ENCODE data around the gene WRAP53.

Gene WRAP53

DNA sequence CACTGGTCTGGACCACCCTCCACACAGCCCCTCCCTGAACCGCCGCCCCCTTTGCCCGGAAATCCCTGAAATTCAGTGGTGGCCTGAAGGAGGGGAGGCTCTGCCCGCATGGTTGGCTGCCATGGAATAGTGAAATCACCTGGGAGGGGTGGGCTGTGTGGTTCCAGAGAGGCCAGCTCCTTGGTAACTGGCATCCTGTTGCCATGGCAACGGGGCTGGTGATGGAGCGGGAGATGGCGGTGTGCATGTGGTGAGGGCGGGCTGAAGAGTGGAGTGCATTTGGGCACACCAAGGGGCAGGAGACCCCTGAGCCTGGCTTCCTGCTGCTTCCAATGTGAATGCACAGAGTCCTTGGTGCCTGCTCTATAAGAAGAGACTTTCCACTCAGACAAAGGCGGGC lies 19.2 kb downstream of the WRAP53 start:
- ATAC-seq: no peak
- TF ChIP-seq PPARA (CRISPR knock-in tag; IDR thresholded peaks at IDR 0.05; ENCODE audit: borderline replicate concordance): no peak
- no peak for TF ChIP-seq ZC3H10 (CRISPR knock-in tag; IDR thresholded peaks at IDR 0.05)
- TF ChIP-seq ESRRG (CRISPR knock-in tag; IDR thresholded peaks at IDR 0.05): no peak
- TF ChIP-seq ZFP3 (CRISPR knock-in tag; IDR thresholded peaks at IDR 0.05): no peak
- no peak for TF ChIP-seq OSR1 (CRISPR knock-in tag; IDR thresholded peaks at IDR 0.05)
- TF ChIP-seq, protein P1, sequence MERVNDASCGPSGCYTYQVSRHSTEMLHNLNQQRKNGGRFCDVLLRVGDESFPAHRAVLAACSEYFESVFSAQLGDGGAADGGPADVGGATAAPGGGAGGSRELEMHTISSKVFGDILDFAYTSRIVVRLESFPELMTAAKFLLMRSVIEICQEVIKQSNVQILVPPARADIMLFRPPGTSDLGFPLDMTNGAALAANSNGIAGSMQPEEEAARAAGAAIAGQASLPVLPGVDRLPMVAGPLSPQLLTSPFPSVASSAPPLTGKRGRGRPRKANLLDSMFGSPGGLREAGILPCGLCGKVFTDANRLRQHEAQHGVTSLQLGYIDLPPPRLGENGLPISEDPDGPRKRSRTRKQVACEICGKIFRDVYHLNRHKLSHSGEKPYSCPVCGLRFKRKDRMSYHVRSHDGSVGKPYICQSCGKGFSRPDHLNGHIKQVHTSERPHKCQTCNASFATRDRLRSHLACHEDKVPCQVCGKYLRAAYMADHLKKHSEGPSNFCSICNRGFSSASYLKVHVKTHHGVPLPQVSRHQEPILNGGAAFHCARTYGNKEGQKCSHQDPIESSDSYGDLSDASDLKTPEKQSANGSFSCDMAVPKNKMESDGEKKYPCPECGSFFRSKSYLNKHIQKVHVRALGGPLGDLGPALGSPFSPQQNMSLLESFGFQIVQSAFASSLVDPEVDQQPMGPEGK (CRISPR knock-in tag; IDR thresholded peaks at IDR 0.05; ENCODE audit: borderline replicate concordance): no peak
- TF ChIP-seq, protein P2, sequence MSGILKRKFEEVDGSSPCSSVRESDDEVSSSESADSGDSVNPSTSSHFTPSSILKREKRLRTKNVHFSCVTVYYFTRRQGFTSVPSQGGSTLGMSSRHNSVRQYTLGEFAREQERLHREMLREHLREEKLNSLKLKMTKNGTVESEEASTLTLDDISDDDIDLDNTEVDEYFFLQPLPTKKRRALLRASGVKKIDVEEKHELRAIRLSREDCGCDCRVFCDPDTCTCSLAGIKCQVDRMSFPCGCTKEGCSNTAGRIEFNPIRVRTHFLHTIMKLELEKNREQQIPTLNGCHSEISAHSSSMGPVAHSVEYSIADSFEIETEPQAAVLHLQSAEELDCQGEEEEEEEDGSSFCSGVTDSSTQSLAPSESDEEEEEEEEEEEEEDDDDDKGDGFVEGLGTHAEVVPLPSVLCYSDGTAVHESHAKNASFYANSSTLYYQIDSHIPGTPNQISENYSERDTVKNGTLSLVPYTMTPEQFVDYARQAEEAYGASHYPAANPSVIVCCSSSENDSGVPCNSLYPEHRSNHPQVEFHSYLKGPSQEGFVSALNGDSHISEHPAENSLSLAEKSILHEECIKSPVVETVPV (CRISPR knock-in tag; IDR thresholded peaks at IDR 0.05): no peak
- TF ChIP-seq ZNF70 (CRISPR knock-in tag; IDR thresholded peaks at IDR 0.05): no peak
- no peak for TF ChIP-seq GLIS3 (CRISPR knock-in tag; IDR thresholded peaks at IDR 0.05)
- TF ChIP-seq BACH2 (CRISPR knock-in tag; IDR thresholded peaks at IDR 0.05; ENCODE audit: borderline replicate concordance): no peak

DNA sequence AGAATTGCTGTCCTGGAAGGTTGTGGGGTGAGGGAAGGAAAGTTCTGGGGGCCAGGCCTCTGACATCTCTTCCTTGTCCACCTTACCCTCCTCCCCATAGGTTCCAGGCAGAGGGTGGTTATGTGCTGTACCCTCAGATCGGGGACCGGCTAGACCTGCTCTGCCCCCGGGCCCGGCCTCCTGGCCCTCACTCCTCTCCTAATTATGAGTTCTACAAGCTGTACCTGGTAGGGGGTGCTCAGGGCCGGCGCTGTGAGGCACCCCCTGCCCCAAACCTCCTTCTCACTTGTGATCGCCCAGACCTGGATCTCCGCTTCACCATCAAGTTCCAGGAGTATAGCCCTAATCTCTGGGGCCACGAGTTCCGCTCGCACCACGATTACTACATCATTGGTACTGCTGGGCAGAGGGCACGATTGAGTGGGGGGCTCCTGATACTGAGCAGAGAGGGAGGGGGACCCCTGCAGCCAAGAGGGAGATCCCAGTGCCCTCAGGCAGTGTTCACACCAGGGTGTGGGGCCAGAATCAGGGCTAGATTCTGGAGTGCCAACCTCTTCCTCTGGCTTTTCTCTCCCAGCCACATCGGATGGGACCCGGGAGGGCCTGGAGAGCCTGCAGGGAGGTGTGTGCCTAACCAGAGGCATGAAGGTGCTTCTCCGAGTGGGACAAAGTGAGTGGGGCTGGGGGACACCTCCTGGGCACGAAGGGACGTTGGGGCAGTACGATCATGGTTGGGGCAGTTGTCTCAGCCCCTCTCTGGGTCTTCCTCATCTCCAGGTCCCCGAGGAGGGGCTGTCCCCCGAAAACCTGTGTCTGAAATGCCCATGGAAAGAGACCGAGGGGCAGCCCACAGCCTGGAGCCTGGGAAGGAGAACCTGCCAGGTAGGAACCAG lies 19.8 kb downstream of the WRAP53 start:
- TF ChIP-seq, protein P2 (CRISPR knock-in tag; IDR thresholded peaks at IDR 0.05): no peak
- TF ChIP-seq ZC3H10 (CRISPR knock-in tag; IDR thresholded peaks at IDR 0.05) (no peak), ISL1 (CRISPR knock-in tag; IDR thresholded peaks at IDR 0.05) (no peak), SNAI2 (CRISPR knock-in tag; IDR thresholded peaks at IDR 0.05) (no peak), TOX (CRISPR knock-in tag; IDR thresholded peaks at IDR 0.05; ENCODE audit: borderline replicate concordance) (no peak)
- TF ChIP-seq, protein P3, sequence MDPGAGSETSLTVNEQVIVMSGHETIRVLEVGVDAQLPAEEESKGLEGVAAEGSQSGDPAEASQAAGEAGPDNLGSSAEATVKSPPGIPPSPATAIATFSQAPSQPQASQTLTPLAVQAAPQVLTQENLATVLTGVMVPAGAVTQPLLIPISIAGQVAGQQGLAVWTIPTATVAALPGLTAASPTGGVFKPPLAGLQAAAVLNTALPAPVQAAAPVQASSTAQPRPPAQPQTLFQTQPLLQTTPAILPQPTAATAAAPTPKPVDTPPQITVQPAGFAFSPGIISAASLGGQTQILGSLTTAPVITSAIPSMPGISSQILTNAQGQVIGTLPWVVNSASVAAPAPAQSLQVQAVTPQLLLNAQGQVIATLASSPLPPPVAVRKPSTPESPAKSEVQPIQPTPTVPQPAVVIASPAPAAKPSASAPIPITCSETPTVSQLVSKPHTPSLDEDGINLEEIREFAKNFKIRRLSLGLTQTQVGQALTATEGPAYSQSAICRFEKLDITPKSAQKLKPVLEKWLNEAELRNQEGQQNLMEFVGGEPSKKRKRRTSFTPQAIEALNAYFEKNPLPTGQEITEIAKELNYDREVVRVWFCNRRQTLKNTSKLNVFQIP (CRISPR knock-in tag; IDR thresholded peaks at IDR 0.05; ENCODE audit: borderline replicate concordance, low read depth): no peak
- no peak for ATAC-seq

DNA sequence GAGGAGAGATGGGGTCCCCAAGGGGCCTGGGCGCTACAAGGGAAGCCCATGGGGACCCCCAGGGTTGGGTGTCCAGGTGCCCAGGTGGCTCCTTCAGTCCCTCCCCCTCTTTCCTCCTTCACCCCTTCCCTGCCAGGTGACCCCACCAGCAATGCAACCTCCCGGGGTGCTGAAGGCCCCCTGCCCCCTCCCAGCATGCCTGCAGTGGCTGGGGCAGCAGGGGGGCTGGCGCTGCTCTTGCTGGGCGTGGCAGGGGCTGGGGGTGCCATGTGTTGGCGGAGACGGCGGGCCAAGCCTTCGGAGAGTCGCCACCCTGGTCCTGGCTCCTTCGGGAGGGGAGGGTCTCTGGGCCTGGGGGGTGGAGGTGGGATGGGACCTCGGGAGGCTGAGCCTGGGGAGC lies 20.8 kb downstream of the WRAP53 start:
- TF ChIP-seq ISL1 (CRISPR knock-in tag; IDR thresholded peaks at IDR 0.05): no peak
- TF ChIP-seq, protein P2 (CRISPR knock-in tag; IDR thresholded peaks at IDR 0.05): no peak
- no peak for TF ChIP-seq RARB (CRISPR knock-in tag; IDR thresholded peaks at IDR 0.05)
- TF ChIP-seq, protein P4, sequence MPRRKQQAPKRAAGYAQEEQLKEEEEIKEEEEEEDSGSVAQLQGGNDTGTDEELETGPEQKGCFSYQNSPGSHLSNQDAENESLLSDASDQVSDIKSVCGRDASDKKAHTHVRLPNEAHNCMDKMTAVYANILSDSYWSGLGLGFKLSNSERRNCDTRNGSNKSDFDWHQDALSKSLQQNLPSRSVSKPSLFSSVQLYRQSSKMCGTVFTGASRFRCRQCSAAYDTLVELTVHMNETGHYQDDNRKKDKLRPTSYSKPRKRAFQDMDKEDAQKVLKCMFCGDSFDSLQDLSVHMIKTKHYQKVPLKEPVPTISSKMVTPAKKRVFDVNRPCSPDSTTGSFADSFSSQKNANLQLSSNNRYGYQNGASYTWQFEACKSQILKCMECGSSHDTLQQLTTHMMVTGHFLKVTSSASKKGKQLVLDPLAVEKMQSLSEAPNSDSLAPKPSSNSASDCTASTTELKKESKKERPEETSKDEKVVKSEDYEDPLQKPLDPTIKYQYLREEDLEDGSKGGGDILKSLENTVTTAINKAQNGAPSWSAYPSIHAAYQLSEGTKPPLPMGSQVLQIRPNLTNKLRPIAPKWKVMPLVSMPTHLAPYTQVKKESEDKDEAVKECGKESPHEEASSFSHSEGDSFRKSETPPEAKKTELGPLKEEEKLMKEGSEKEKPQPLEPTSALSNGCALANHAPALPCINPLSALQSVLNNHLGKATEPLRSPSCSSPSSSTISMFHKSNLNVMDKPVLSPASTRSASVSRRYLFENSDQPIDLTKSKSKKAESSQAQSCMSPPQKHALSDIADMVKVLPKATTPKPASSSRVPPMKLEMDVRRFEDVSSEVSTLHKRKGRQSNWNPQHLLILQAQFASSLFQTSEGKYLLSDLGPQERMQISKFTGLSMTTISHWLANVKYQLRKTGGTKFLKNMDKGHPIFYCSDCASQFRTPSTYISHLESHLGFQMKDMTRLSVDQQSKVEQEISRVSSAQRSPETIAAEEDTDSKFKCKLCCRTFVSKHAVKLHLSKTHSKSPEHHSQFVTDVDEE (CRISPR knock-in tag; IDR thresholded peaks at IDR 0.05): no peak
- no peak for TF ChIP-seq OSR1 (CRISPR knock-in tag; IDR thresholded peaks at IDR 0.05)
- no peak for TF ChIP-seq BACH2 (CRISPR knock-in tag; IDR thresholded peaks at IDR 0.05; ENCODE audit: borderline replicate concordance)
- TF ChIP-seq ZFP30 (CRISPR knock-in tag; IDR thresholded peaks at IDR 0.05): no peak
- TF ChIP-seq, protein P5, sequence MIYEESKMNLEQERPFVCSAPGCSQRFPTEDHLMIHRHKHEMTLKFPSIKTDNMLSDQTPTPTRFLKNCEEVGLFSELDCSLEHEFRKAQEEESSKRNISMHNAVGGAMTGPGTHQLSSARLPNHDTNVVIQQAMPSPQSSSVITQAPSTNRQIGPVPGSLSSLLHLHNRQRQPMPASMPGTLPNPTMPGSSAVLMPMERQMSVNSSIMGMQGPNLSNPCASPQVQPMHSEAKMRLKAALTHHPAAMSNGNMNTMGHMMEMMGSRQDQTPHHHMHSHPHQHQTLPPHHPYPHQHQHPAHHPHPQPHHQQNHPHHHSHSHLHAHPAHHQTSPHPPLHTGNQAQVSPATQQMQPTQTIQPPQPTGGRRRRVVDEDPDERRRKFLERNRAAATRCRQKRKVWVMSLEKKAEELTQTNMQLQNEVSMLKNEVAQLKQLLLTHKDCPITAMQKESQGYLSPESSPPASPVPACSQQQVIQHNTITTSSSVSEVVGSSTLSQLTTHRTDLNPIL (CRISPR knock-in tag; IDR thresholded peaks at IDR 0.05; ENCODE audit: low read depth): no peak
- TF ChIP-seq ZNF70 (CRISPR knock-in tag; IDR thresholded peaks at IDR 0.05): no peak
- no peak for TF ChIP-seq TCF4 (CRISPR knock-in tag; IDR thresholded peaks at IDR 0.05; ENCODE audit: borderline replicate concordance)
- TF ChIP-seq ZFP3 (CRISPR knock-in tag; IDR thresholded peaks at IDR 0.05): no peak
- no peak for TF ChIP-seq ARNTL (CRISPR knock-in tag; IDR thresholded peaks at IDR 0.05; ENCODE audit: borderline replicate concordance, low read depth)
- no peak for TF ChIP-seq GLIS3 (CRISPR knock-in tag; IDR thresholded peaks at IDR 0.05)
- TF ChIP-seq ZNF565 (CRISPR knock-in tag; conservative IDR thresholded peaks at IDR 0.05; ENCODE audit: low read depth): no peak
- TF ChIP-seq, protein P3 (CRISPR knock-in tag; IDR thresholded peaks at IDR 0.05; ENCODE audit: borderline replicate concordance, low read depth): no peak
- no peak for ATAC-seq
